ENCODE measurements around the gene RFX6.

- TF ChIP-seq POLR2AphosphoS5 (IDR thresholded peaks at IDR 0.05; ENCODE audit: borderline replicate concordance, low read depth, low read length) (no peak), EZH2 (IDR thresholded peaks at IDR 0.05) (no peak), FOXP2 (optimal IDR thresholded peaks at IDR 0.05; ENCODE audit: control extremely low read depth, extremely low read length, insufficient read depth) (no peak)
Observed at GRCh38 chr6:116954938-116955337, 77.9 kb downstream of the RFX6 start.
